Keratinocyte (primary cell): Measurements from ENCODE around the gene NPY4R. TPM values are rescaled to one million over a fixed set of nuclear protein-coding genes. Genes with fewer than 3 reads are reported as not detected.
"Not testable (repeated sequence)": the region's sequence is repeated elsewhere in the genome, so short reads cannot be mapped to it uniquely, and the experiment has no call there.

Source experiments
- DNase-seq: peaks from one replicate; pipeline ENCODE4 v3.0.0-alpha.2; 2011; ENCODE audit warnings: low read depth, missing footprints, low spot score
- FAIRE-seq: peaks from 2 replicates; lab custom pipeline; 2011; peaks lifted over from hg19 to GRCh38; lab: Jason Lieb, UNC
- H2AFZ ChIP-seq: 2 replicates; pipeline ENCODE4 v1.6.0; 2012; ENCODE audit warnings: low read length, control low read depth, inconsistent platforms; ENCODE audit not compliant: control insufficient read depth
- H3K27ac ChIP-seq: 2 replicates; pipeline ENCODE4 v1.5.1; 2011; ENCODE audit warnings: low read length; ENCODE audit not compliant: control insufficient read depth, insufficient read depth
- H3K27me3 ChIP-seq: 3 replicates; pipeline ENCODE4 v1.6.0; 2011; ENCODE audit warnings: low read length; ENCODE audit not compliant: control insufficient read depth, insufficient read depth; ENCODE audit errors: extremely low read depth
- H3K36me3 ChIP-seq, 2 experiments: 2 replicates in 1 of 2; 3 replicates in 1 of 2; pipeline ENCODE4 v1.5.1; 2011; ENCODE audit warnings: low read length in 2 of 2, mild to moderate bottlenecking in 1 of 2; ENCODE audit not compliant: control insufficient read depth in 2 of 2, insufficient read depth in 2 of 2; ENCODE audit errors: extremely low read depth in 1 of 2
- H3K4me1 ChIP-seq: 3 replicates; pipeline ENCODE4 v1.5.1; 2011; ENCODE audit warnings: low read length; ENCODE audit not compliant: control insufficient read depth, insufficient read depth; ENCODE audit errors: extremely low read depth
- H3K4me2 ChIP-seq: 3 replicates; pipeline ENCODE4 v1.6.0; 2011; ENCODE audit warnings: low read depth, low read length; ENCODE audit not compliant: control insufficient read depth, insufficient read depth; ENCODE audit errors: extremely low read depth
- H3K4me3 ChIP-seq, 3 experiments: fragments of 200-600 bp in 1 of 3; sonication (generic) in 1 of 3; 2 replicates in 2 of 3; 3 replicates in 1 of 3; pipeline ENCODE4 v1.5.1; 2011 to 2016; ENCODE audit warnings: low read length in 3 of 3, mild to moderate bottlenecking in 3 of 3, control low read depth in 2 of 3, inconsistent platforms in 1 of 3, low read depth in 1 of 3, mixed read lengths in 1 of 3, mixed run types in 1 of 3, moderate library complexity in 1 of 3; ENCODE audit not compliant: control insufficient read depth in 2 of 3, insufficient read depth in 2 of 3; ENCODE audit errors: extremely low read depth in 1 of 3
- H3K79me2 ChIP-seq: 2 replicates; pipeline ENCODE4 v1.6.0; 2012; ENCODE audit warnings: low read length; ENCODE audit not compliant: control insufficient read depth, insufficient read depth
- H3K9ac ChIP-seq: 3 replicates; pipeline ENCODE4 v1.6.0; 2011; ENCODE audit warnings: low read length; ENCODE audit not compliant: control insufficient read depth, insufficient read depth; ENCODE audit errors: extremely low read depth
- H3K9me1 ChIP-seq: 3 replicates; pipeline ENCODE4 v1.6.0; 2011; ENCODE audit warnings: low read length; ENCODE audit not compliant: control insufficient read depth, insufficient read depth; ENCODE audit errors: extremely low read depth
- H3K9me3 ChIP-seq: 2 replicates; pipeline ENCODE4 v1.5.1; 2012; ENCODE audit warnings: low read depth, low read length; ENCODE audit not compliant: control insufficient read depth
- H4K20me1 ChIP-seq: 3 replicates; pipeline ENCODE4 v1.6.0; 2011; ENCODE audit warnings: low read length; ENCODE audit not compliant: control insufficient read depth, insufficient read depth; ENCODE audit errors: extremely low read depth
- dilution Hi-C: fragments of 300-500 bp; cut with MboI; formaldehyde crosslinking; loops from one replicate; pipeline ENCODE4 v1.7.0; 2020; ENCODE audit warnings: low sequenced_read_pairs; ENCODE audit not compliant: extremely low pct_ligation_motif_present
- polyA plus RNA-seq, 5 experiments: library from polyadenylated mRNA; depleted of rRNA in 3 of 5; stranded (reverse) in 3 of 5; stranded (forward) in 1 of 5; unstranded in 1 of 5; fragments of >200 nt; gene quantifications; 1 replicate in 1 of 5; 2 replicates in 3 of 5; 3 replicates in 1 of 5; pipeline versions ENCODE4 v1.2.1 to v1.2.3, GENCODE V29; 2011 to 2012; ENCODE audit warnings: missing spikeins in 2 of 5, low read depth in 1 of 5, low replicate concordance in 1 of 5

Gene NPY4R
- polyA plus RNA-seq, 1 donor (not counting 4 experiments of a cell fraction or from before 2014, with no cell fraction given), result 0.80 TPM

GRCh38 chr10:46419570-46420379 is 46.0 kb downstream of the NPY4R start:
- H3K9me3 ChIP-seq, H3K4me3 ChIP-seq, H3K4me2 ChIP-seq, H2AFZ ChIP-seq, H3K4me1 ChIP-seq, DNase-seq, dilution Hi-C loops, FAIRE-seq, H3K79me2 ChIP-seq, H3K36me3 ChIP-seq, H4K20me1 ChIP-seq, H3K9me1 ChIP-seq, H3K27me3 ChIP-seq, H3K9ac ChIP-seq, H3K27ac ChIP-seq: not testable (repeated sequence)

GRCh38 chr10:46418283-46418682 is 47.5 kb downstream of the NPY4R start:
- H3K4me3 ChIP-seq, H3K9me1 ChIP-seq, H4K20me1 ChIP-seq, H3K4me2 ChIP-seq, H2AFZ ChIP-seq, DNase-seq, H3K4me1 ChIP-seq, dilution Hi-C loops, H3K27me3 ChIP-seq, H3K9ac ChIP-seq, H3K36me3 ChIP-seq, FAIRE-seq, H3K79me2 ChIP-seq, H3K27ac ChIP-seq, H3K9me3 ChIP-seq: not testable (repeated sequence)

GRCh38 chr10:46415291-46415690 is 50.5 kb downstream of the NPY4R start:
- H4K20me1 ChIP-seq, H3K27ac ChIP-seq, H3K9me3 ChIP-seq, H3K79me2 ChIP-seq, H3K9ac ChIP-seq, H3K27me3 ChIP-seq, H3K4me3 ChIP-seq, DNase-seq, H3K4me2 ChIP-seq, H3K9me1 ChIP-seq, H3K4me1 ChIP-seq, FAIRE-seq, dilution Hi-C loops, H3K36me3 ChIP-seq, H2AFZ ChIP-seq: not testable (repeated sequence)

GRCh38 chr10:46412665-46413064 is 53.1 kb downstream of the NPY4R start:
- not testable (repeated sequence) for FAIRE-seq, H2AFZ ChIP-seq

GRCh38 chr10:46411123-46411522 is 54.6 kb downstream of the NPY4R start:
- H3K27me3 ChIP-seq, H3K36me3 ChIP-seq, H3K9ac ChIP-seq, H3K27ac ChIP-seq, H3K9me3 ChIP-seq, DNase-seq, H2AFZ ChIP-seq, H3K4me2 ChIP-seq, H3K4me1 ChIP-seq, dilution Hi-C loops, H4K20me1 ChIP-seq, H3K4me3 ChIP-seq, H3K9me1 ChIP-seq: not testable (repeated sequence)
- peaks cover 13% of the 10 kb centered on the region for H3K79me2 ChIP-seq
- FAIRE-seq, result peak; percentile 57

More at GRCh38 chr10:46412665-46413064, 53.1 kb downstream of the NPY4R start:
- H3K4me1 ChIP-seq, DNase-seq, H3K79me2 ChIP-seq, H3K4me3 ChIP-seq, H3K36me3 ChIP-seq, H3K4me2 ChIP-seq, H3K27me3 ChIP-seq, H3K9ac ChIP-seq, H3K27ac ChIP-seq, H3K9me1 ChIP-seq, H3K9me3 ChIP-seq, H4K20me1 ChIP-seq, dilution Hi-C loops: not testable (repeated sequence)
